GM12878 (cell line): ENCODE measurements around the gene TMIGD2. TPM values are rescaled to one million over a fixed set of nuclear protein-coding genes. Genes with fewer than 3 reads are reported as not detected.

Source experiments
- ATAC-seq: fragments of 200-7000 bp; cut with Tn5 transposase; 3 replicates; pipeline ENCODE4 v1.9.1; 2020; ENCODE audit warnings: mild to moderate bottlenecking, moderate library complexity
- BruUV-seq: library from RNA; stranded (reverse); fragments of 400-500 nt; replicated peaks from 2 replicates; lab custom pipeline; 2021; lab: Mats Ljungman, UMichigan
- CTCF ChIA-PET: fragments of 300-600 bp; sonication (Branson Sonifier 250); formaldehyde crosslinking; extraction: SDS; loops from one replicate; lab custom pipeline; 2021; ENCODE audit warnings: inconsistent platforms; lab: Yijun Ruan, JAX
- POLR2A ChIA-PET: fragments of 350-600 bp; formaldehyde crosslinking; extraction: SDS; loops from one replicate; lab custom pipeline; 2021; ENCODE audit warnings: inconsistent platforms; lab: Charles Lee
- RAD21 ChIA-PET: fragments of 300-600 bp; sonication (Branson Sonifier 250); formaldehyde crosslinking; loops from one replicate; lab custom pipeline; 2023; ENCODE audit warnings: antibody characterized with exemption; ENCODE audit not compliant: unreplicated experiment; lab: Charles Lee
- SMC1A ChIA-PET: fragments of 300-600 bp; sonication (Branson Sonifier 250); formaldehyde crosslinking; loops from one replicate; lab custom pipeline; 2023; ENCODE audit not compliant: unreplicated experiment, uncharacterized antibody; lab: Charles Lee
- DNase-seq: peaks from one replicate; pipeline ENCODE4 v3.0.0-alpha.2; 2011; ENCODE audit warnings: low read depth, low spot score
- FAIRE-seq: peaks from 3 replicates; lab custom pipeline; 2011; peaks lifted over from hg19 to GRCh38; lab: Jason Lieb, UNC
- H2AFZ ChIP-seq: 2 replicates; pipeline ENCODE4 v1.6.0; 2011; ENCODE audit warnings: low read depth, low read length, control low read depth; ENCODE audit not compliant: control insufficient read depth
- H3K27ac ChIP-seq: 2 replicates; pipeline ENCODE4 v1.5.1; 2011; ENCODE audit warnings: control low read depth; ENCODE audit not compliant: control insufficient read depth, insufficient read depth
- H3K27me3 ChIP-seq, 2 experiments: replicated peaks in 1 of 2; 2 replicates each; pipeline versions ENCODE4 v1.6.0 to v1.6.1; 2011; ENCODE audit warnings: low read length in 1 of 2; ENCODE audit not compliant: control insufficient read depth in 2 of 2, insufficient read depth in 2 of 2
- H3K36me3 ChIP-seq, 2 experiments: 2 replicates each; pipeline ENCODE4 v1.5.1; 2011; ENCODE audit warnings: low read length in 1 of 2; ENCODE audit not compliant: control insufficient read depth in 2 of 2, insufficient read depth in 2 of 2
- H3K4me1 ChIP-seq: 2 replicates; pipeline ENCODE4 v1.6.1; 2011; ENCODE audit warnings: mild to moderate bottlenecking, low read length, moderate library complexity, mixed read lengths; ENCODE audit not compliant: control insufficient read depth, insufficient read depth
- H3K4me2 ChIP-seq: 2 replicates; pipeline ENCODE4 v1.6.0; 2011; ENCODE audit warnings: control low read depth; ENCODE audit not compliant: control insufficient read depth, insufficient read depth
- H3K4me3 ChIP-seq: fragments of 200-600 bp; sonication (generic); 2 replicates; pipeline ENCODE4 v1.5.1; 2016
- H3K79me2 ChIP-seq: 2 replicates; pipeline ENCODE4 v1.6.0; 2011; ENCODE audit warnings: low read length; ENCODE audit not compliant: control insufficient read depth, insufficient read depth
- H3K9ac ChIP-seq: 2 replicates; pipeline ENCODE4 v1.8.0; 2011; ENCODE audit warnings: low read length, control low read depth, mixed read lengths; ENCODE audit not compliant: control insufficient read depth, insufficient read depth
- H3K9me3 ChIP-seq: replicated peaks from 3 replicates; pipeline ENCODE4 v1.5.1; 2011; ENCODE audit warnings: mild to moderate bottlenecking, low read length; ENCODE audit not compliant: control insufficient read depth, insufficient read depth
- H4K20me1 ChIP-seq: 2 replicates; pipeline ENCODE4 v1.6.0; 2011; ENCODE audit not compliant: control insufficient read depth, insufficient read depth
- BACH1 ChIP-seq: fragments of 450-650 bp; IDR thresholded peaks from 2 replicates; pipeline ENCODE4 v1.6.1; 2017; ENCODE audit warnings: mild to moderate bottlenecking, borderline replicate concordance
- BCL11A ChIP-seq: IDR thresholded peaks from 2 replicates; pipeline ENCODE4 v1.6.1; 2011; ENCODE audit warnings: low read depth, low read length
- CEBPB ChIP-seq, 2 experiments: fragments of 150-350 bp in 1 of 2; IDR thresholded peaks; 2 replicates each; pipeline ENCODE4 v1.6.1; 2012 to 2014; ENCODE audit warnings: low read depth in 2 of 2, low read length in 2 of 2, borderline replicate concordance in 1 of 2, inconsistent platforms in 1 of 2
- HDGF ChIP-seq: fragments of 450-650 bp; IDR thresholded peaks from 2 replicates; pipeline ENCODE4 v1.6.1; 2016; ENCODE audit warnings: antibody characterized with exemption
- IRF5 ChIP-seq: fragments of 450-650 bp; IDR thresholded peaks from 2 replicates; pipeline ENCODE4 v1.6.1; 2017; ENCODE audit warnings: borderline replicate concordance
- MXI1 ChIP-seq: fragments of 150-350 bp; IDR thresholded peaks from 2 replicates; pipeline ENCODE4 v1.6.1; 2011; ENCODE audit warnings: low read depth, mild to moderate bottlenecking, inconsistent platforms, low read length, improper control_type of control experiment
- NBN ChIP-seq: fragments of 450-650 bp; IDR thresholded peaks from 2 replicates; pipeline ENCODE4 v1.6.1; 2016
- RBBP5 ChIP-seq: fragments of 200-600 bp; sonication (generic); conservative IDR thresholded peaks from 2 replicates; pipeline ENCODE4 v1.6.1; 2016
- SPI1 ChIP-seq: IDR thresholded peaks from 2 replicates; pipeline ENCODE4 v1.6.1; 2011; ENCODE audit warnings: low read depth, mild to moderate bottlenecking, low read length, moderate library complexity, borderline replicate concordance; ENCODE audit not compliant: insufficient read depth
- WGBS: methylation state at CpG from one replicate; pipeline ENCODE4 v1.1.6; 2016; ENCODE audit warnings: low lambda C conversion rate; ENCODE audit not compliant: insufficient replicate concordance, insufficient coverage; ENCODE audit errors: missing lambda C conversion rate; 5-methylcytosine and 5-hydroxymethylcytosine counted together
- in situ Hi-C: fragments of 300-500 bp; cut with MboI; formaldehyde crosslinking; loops from 9 replicates; pipeline ENCODE4 v1.14.3; 2018; ENCODE audit warnings: mixed read lengths
- intact Hi-C: fragments of 100-400 bp; cut with micrococcal nuclease; formaldehyde crosslinking; loops from one replicate; pipeline ENCODE4 v1.14.2; 2022; ENCODE audit not compliant: unreplicated experiment
- polyA plus RNA-seq, 11 experiments: library from polyadenylated mRNA; depleted of rRNA in 4 of 11; unstranded in 6 of 11; stranded (reverse) in 5 of 11; fragments of >200 nt; fragmentation: Nextera tagmentation in 4 of 11; fragmentation: Illumina TruSeq in 1 of 11; extraction: Ambion mirVana in 4 of 11; extraction: Trizol in 1 of 11; gene quantifications; 1 replicate in 1 of 11; 2 replicates in 10 of 11; pipeline versions ENCODE4 v1.2.1 to v1.2.3, GENCODE V29; 2011 to 2016; ENCODE audit warnings: inconsistent platforms in 2 of 11, missing spikeins in 2 of 11, low read depth in 1 of 11
- total RNA-seq, 4 experiments: library from RNA; depleted of rRNA in 3 of 4; stranded (reverse); fragments of >200 nt in 3 of 4; fragmentation: Illumina TruSeq in 1 of 4; extraction: Trizol in 1 of 4; gene quantifications; 2 replicates each; pipeline versions ENCODE4 v1.2.1 to v1.2.3, GENCODE V29; 2013 to 2021
- TF ChIP-seq, protein P1 (sequence below): fragments of 450-650 bp; IDR thresholded peaks from 2 replicates; pipeline ENCODE4 v1.6.1; 2017; ENCODE audit warnings: mild to moderate bottlenecking, moderate library complexity

The TMIGD2 gene
- total and polyA plus RNA-seq, 10 of the 15 experiments (the other 5 are each of a cell fraction or from before 2014, with no cell fraction given) = 0.09 to 0.40 (median 0.14) TPM; not detected in 5

- no peak overlapping the region for H3K4me2 ChIP-seq
- no peaks in the 10 kb centered on the region for H3K27me3 ChIP-seq
- H3K9ac ChIP-seq = no peak overlapping the region
- peaks cover 2% of the 10 kb centered on the region; the same call in 1 of the 3 replicates for H3K9me3 ChIP-seq
- no TSS peak for BruUV-seq
- H4K20me1 ChIP-seq = no peaks in the 10 kb centered on the region
- no peak overlapping the region for H3K27ac ChIP-seq
- no peaks in the 10 kb centered on the region; the same call in 1 of the 2 replicates for H3K4me1 ChIP-seq
- WGBS = 93% methylated on average over 11 of the region's 11 CpGs
- ATAC-seq = no peak
- H3K4me3 ChIP-seq = no peak overlapping the region
- H3K36me3 ChIP-seq = peaks cover 13 to 25% of the 10 kb centered on the region in 2 experiments
- ChIA-PET SMC1A (no interaction called here), POLR2A (no interaction called here), RAD21 (no interaction called here), CTCF (interaction anchor here (0.6 to 1.1 kb wide), 3 partner anchors 92 to 315 kb away, joined by 3 read pairs; no protein-coding TSS in a partner anchor)
- in situ Hi-C loops (no loop called here), intact Hi-C loops (no loop called here)
- FAIRE-seq = peak; percentile 23
- H3K79me2 ChIP-seq = no peaks in the 10 kb centered on the region
- H2AFZ ChIP-seq = no peak overlapping the region
- DNase-seq = no peak
- TF ChIP-seq BCL11A (no peak), CEBPB (IDR thresholded peaks at IDR 0.05; ENCODE audit: borderline replicate concordance in 1 of 2, low read depth in 2 of 2, low read length in 2 of 2) (no peak), IRF5 (no peak), SPI1 (peak; percentile 70; the same call in 1 of the 2 replicates)
Observed at GRCh38 chr19:4260613-4261191, 41.5 kb downstream of the TMIGD2 start.

DNA sequence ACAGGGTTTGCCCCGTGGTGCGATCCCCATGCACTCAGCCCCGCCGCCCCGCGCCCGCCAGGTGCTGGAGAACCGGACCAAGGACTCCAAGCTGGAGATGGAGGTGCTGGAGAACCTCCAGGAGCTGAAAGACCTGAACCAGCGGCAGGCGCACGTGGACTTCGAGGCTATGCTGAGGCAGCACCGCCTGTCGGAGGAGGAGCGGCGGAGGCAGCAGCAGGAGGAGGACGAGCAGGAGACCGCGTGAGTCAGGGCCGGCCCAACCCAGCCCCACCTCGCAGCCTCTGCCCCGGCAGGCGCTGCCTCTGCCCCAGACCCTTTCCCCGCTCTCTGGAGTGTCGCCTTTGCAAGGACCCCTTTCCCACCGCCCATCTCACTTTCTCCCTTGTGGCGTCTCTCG lies 44.0 kb downstream of the TMIGD2 start:
- Histone ChIP-seq H3K4me1 (no peaks in the 10 kb centered on the region), H3K4me3 (no peak overlapping the region), H3K27me3 (no peaks in the 10 kb centered on the region)
- intact Hi-C loops = no loop called here
- FAIRE-seq = no peak
- no TSS peak for BruUV-seq
- no peak for TF ChIP-seq MXI1
- no peak for TF ChIP-seq RBBP5
- no peak for TF ChIP-seq NBN
- no peak for TF ChIP-seq HDGF
- TF ChIP-seq BACH1 = no peak
- TF ChIP-seq, protein P1, sequence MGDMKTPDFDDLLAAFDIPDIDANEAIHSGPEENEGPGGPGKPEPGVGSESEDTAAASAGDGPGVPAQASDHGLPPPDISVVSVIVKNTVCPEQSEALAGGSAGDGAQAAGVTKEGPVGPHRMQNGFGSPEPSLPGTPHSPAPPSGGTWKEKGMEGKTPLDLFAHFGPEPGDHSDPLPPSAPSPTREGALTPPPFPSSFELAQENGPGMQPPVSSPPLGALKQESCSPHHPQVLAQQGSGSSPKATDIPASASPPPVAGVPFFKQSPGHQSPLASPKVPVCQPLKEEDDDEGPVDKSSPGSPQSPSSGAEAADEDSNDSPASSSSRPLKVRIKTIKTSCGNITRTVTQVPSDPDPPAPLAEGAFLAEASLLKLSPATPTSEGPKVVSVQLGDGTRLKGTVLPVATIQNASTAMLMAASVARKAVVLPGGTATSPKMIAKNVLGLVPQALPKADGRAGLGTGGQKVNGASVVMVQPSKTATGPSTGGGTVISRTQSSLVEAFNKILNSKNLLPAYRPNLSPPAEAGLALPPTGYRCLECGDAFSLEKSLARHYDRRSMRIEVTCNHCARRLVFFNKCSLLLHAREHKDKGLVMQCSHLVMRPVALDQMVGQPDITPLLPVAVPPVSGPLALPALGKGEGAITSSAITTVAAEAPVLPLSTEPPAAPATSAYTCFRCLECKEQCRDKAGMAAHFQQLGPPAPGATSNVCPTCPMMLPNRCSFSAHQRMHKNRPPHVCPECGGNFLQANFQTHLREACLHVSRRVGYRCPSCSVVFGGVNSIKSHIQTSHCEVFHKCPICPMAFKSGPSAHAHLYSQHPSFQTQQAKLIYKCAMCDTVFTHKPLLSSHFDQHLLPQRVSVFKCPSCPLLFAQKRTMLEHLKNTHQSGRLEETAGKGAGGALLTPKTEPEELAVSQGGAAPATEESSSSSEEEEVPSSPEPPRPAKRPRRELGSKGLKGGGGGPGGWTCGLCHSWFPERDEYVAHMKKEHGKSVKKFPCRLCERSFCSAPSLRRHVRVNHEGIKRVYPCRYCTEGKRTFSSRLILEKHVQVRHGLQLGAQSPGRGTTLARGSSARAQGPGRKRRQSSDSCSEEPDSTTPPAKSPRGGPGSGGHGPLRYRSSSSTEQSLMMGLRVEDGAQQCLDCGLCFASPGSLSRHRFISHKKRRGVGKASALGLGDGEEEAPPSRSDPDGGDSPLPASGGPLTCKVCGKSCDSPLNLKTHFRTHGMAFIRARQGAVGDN = no peak
- TF ChIP-seq, all 136 proteins: peak for 0
- no peak overlapping the region for H3K27ac ChIP-seq
- in situ Hi-C loops = no loop called here
- no peak overlapping the region for H3K9ac ChIP-seq
- RAD21 ChIA-PET = no interaction called here
- DNase-seq (no peak), ATAC-seq (no peak)
- H4K20me1 ChIP-seq = no peaks in the 10 kb centered on the region
- peaks cover 19 to 32% of the 10 kb centered on the region in 2 experiments for H3K36me3 ChIP-seq
- CTCF ChIA-PET = interaction anchor here (1.8 kb wide), 1 partner anchor 95 kb away, joined by 5 read pairs; no protein-coding TSS in a partner anchor
- H3K4me2 ChIP-seq = no peak overlapping the region
- WGBS = 94% methylated on average over 26 of the region's 28 CpGs
- SMC1A ChIA-PET = no interaction called here
- no peaks in the 10 kb centered on the region for H3K79me2 ChIP-seq
- H2AFZ ChIP-seq = no peak overlapping the region
- POLR2A ChIA-PET = no interaction called here
- peaks cover 5% of the 10 kb centered on the region; the same call in 1 of the 3 replicates for H3K9me3 ChIP-seq
